HUES48 (cell line): ENCODE results near the gene SKA3.
"Not testable (repeated sequence)": the region's sequence is repeated elsewhere in the genome, so short reads cannot be mapped to it uniquely, and the experiment has no call there.

Experiments used
- H3K27ac ChIP-seq: one replicate; pipeline ENCODE4 v1.7.0; 2013; ENCODE audit warnings: low read depth, low read length, inconsistent platforms
- H3K27me3 ChIP-seq: 2 replicates; pipeline ENCODE4 v1.6.1; 2013; ENCODE audit warnings: mild to moderate bottlenecking, low read length; ENCODE audit not compliant: control insufficient read depth, insufficient read depth
- H3K36me3 ChIP-seq: 2 replicates; pipeline ENCODE4 v1.6.1; 2013; ENCODE audit warnings: low read length; ENCODE audit not compliant: control insufficient read depth, insufficient read depth
- H3K4me1 ChIP-seq: 2 replicates; pipeline ENCODE4 v1.6.1; 2013; ENCODE audit warnings: mild to moderate bottlenecking, low read length; ENCODE audit not compliant: control insufficient read depth, insufficient read depth
- H3K4me3 ChIP-seq: 2 replicates; pipeline ENCODE4 v1.5.1; 2013; ENCODE audit warnings: mild to moderate bottlenecking, low read depth, low read length
- H3K9ac ChIP-seq: 2 replicates; pipeline ENCODE4 v1.6.1; 2013; ENCODE audit warnings: mild to moderate bottlenecking, low read depth, low read length, moderate library complexity
- H3K9me3 ChIP-seq: 2 replicates; pipeline ENCODE4 v1.6.1; 2013; ENCODE audit warnings: low read length; ENCODE audit not compliant: control insufficient read depth, insufficient read depth

SKA3 gene

DNA sequence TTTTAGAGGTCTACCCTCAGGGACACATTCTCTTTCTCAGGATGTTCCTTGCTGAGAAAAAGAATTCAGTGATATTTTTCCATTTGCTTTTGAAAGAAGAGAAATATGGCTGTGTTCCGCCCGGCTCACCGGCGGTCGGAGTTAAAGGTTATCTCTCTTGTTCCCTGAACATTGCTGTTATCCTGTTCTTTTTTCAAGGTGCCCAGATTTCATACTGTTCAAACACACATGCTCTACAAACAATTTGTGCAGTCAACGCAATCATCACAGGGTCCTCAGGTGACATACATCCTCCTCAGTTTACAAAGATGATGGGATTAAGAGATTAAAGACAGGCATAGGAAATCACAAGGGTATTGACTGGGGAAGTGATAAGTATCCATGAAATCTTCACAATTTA is 40.5 kb downstream of the SKA3 start:
- not testable (repeated sequence) for H3K9ac ChIP-seq, H3K27me3 ChIP-seq, H3K9me3 ChIP-seq, H3K4me3 ChIP-seq, H3K36me3 ChIP-seq, H3K4me1 ChIP-seq
- peak overlapping the region; percentile 67 for H3K27ac ChIP-seq

DNA sequence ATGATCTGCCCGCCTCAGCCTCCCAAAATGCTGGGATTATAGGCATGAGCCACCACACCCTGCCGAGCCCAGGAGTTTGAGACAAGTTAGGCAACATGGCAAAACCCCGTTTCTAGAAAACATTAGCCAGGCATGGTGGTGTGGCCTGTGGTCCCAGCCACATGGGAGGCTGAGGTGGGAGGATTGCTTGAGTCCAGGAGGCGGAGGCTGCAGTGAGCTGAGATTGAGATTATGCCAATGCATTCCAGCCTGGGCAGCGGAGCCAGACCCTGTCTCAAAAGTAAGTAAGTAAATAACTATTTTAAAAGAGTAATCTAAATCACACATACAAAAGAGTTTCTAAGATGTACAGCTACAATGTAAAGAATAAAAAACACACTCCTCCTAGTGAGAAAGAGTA is 41.9 kb downstream of the SKA3 start:
- Histone ChIP-seq H3K27ac (no peak overlapping the region), H3K4me1 (peaks cover 2% of the 10 kb centered on the region; the same call in 1 of the 2 replicates), H3K36me3 (no peaks in the 10 kb centered on the region), H3K27me3 (no peaks in the 10 kb centered on the region), H3K9me3 (no peaks in the 10 kb centered on the region), H3K9ac (no peak overlapping the region), H3K4me3 (no peak overlapping the region)

DNA sequence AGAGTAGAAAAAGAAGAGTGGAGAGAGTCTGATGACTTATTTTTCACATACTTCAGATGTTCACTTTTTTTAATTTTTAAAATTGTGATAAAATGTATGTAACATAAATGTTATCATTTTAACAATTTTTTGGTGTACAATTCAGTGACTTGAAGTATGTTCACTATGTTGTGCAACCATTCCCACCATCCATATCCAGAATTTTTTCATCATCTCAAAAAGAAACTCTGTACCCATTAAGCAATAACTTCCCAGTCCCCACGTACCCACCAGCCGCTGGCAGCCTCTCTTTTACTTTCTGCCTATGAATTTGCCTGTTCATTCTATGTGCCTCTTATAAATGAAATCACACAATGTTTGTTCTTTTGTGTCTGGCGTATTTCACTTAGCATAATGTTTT is 43.3 kb downstream of the SKA3 start:
- Histone ChIP-seq H3K27me3 (no peaks in the 10 kb centered on the region), H3K9me3 (no peaks in the 10 kb centered on the region), H3K4me1 (no peaks in the 10 kb centered on the region), H3K27ac (no peak overlapping the region), H3K36me3 (no peaks in the 10 kb centered on the region), H3K4me3 (no peak overlapping the region), H3K9ac (no peak overlapping the region)

- H3K9ac ChIP-seq: no peak overlapping the region
- no peaks in the 10 kb centered on the region for H3K36me3 ChIP-seq
- no peaks in the 10 kb centered on the region for H3K27me3 ChIP-seq
- no peak overlapping the region for H3K27ac ChIP-seq
- no peak overlapping the region for H3K4me3 ChIP-seq
- H3K4me1 ChIP-seq: no peaks in the 10 kb centered on the region; the same call in 1 of the 2 replicates
- no peaks in the 10 kb centered on the region for H3K9me3 ChIP-seq
These were observed 46.2 kb downstream of the SKA3 start for GRCh38 chr13:21130116-21130515.

GRCh38 chr13:21124852-21125251 is 51.5 kb downstream of the SKA3 start:
- no peak overlapping the region for H3K9ac ChIP-seq
- no peak overlapping the region for H3K4me3 ChIP-seq
- no peaks in the 10 kb centered on the region for H3K36me3 ChIP-seq
- no peak overlapping the region for H3K27ac ChIP-seq
- peaks cover 13% of the 10 kb centered on the region for H3K4me1 ChIP-seq
- no peaks in the 10 kb centered on the region for H3K9me3 ChIP-seq
- H3K27me3 ChIP-seq: no peaks in the 10 kb centered on the region

DNA sequence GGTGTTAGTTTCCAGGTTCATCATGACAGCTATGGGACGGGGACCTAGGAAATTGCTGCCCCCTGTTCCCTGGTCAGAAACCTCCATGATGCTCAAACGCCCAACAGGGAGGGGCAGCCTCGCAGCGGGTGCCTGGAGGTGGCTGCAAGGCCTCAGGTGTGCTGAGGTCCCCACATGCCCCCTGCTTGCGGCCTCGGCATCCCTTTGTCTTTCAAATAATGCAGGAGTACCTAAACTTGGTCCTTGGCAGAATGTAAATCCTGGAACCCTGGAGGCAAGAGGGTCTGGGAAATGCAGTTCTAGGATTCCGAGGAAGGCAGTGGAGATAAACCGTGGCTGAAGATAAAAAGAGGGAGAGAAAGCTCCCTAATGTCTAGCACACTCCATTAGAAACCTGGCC is 52.4 kb downstream of the SKA3 start:
- no peak overlapping the region for H3K27ac ChIP-seq
- no peak overlapping the region for H3K9ac ChIP-seq
- H3K4me1 ChIP-seq: peaks cover 13% of the 10 kb centered on the region
- no peaks in the 10 kb centered on the region for H3K27me3 ChIP-seq
- H3K9me3 ChIP-seq: no peaks in the 10 kb centered on the region
- no peak overlapping the region for H3K4me3 ChIP-seq
- H3K36me3 ChIP-seq: no peaks in the 10 kb centered on the region

GRCh38 chr13:21121616-21122015 is 54.7 kb downstream of the SKA3 start:
- Histone ChIP-seq H3K4me1 (peaks cover 13% of the 10 kb centered on the region), H3K9me3 (no peaks in the 10 kb centered on the region; the same call in 1 of the 2 replicates), H3K36me3 (no peaks in the 10 kb centered on the region), H3K27ac (no peak overlapping the region), H3K9ac (no peak overlapping the region), H3K4me3 (no peak overlapping the region), H3K27me3 (no peaks in the 10 kb centered on the region)

DNA sequence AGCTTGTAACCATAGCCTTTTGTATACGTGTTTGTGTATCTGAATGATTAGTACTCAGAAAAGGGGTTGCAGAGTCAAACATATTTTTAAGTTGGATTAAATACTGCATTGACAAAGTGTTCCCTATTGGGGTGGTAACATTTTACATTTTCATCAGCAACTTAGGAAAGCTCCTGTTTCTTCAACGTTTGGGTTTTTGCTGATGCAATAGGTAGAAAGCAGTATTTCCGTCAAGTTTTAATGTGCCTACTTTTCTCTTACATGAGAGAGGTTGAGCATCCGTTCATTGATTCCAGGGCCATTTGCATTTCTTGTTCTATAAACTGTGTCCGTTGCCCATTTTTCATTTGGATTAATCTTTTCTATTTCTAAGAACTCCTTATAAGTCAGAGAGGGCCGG is 56.2 kb downstream of the SKA3 start:
- peaks cover 13% of the 10 kb centered on the region for H3K4me1 ChIP-seq

DNA sequence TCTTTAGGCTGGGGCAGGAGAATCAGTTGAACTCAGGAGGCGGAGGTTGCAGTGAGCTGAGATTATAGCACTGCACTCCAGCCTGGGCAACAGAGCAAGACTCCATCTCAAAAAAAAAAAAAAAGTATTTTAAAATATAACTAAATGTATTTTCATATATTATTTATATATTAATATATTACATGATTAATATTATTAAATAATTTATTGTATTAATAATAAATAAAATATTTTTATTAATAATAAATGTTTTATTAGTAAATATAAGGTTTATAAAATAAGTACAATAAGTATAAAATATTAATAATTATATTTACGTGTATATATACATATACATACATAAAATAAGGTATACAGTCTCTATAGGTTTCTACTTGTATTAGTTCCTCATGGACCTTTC is 56.8 kb downstream of the SKA3 start:
- Histone ChIP-seq H3K36me3 (no peaks in the 10 kb centered on the region), H3K27me3 (no peaks in the 10 kb centered on the region), H3K9ac (no peak overlapping the region), H3K9me3 (no peaks in the 10 kb centered on the region; the same call in 1 of the 2 replicates), H3K4me3 (no peak overlapping the region), H3K27ac (no peak overlapping the region), H3K4me1 (peaks cover 12% of the 10 kb centered on the region)

More for the DNA sequence above, 56.2 kb downstream of the SKA3 start:
- H3K27me3 ChIP-seq: no peaks in the 10 kb centered on the region
- H3K27ac ChIP-seq: no peak overlapping the region
- H3K4me3 ChIP-seq: no peak overlapping the region
- H3K9me3 ChIP-seq: no peaks in the 10 kb centered on the region; the same call in 1 of the 2 replicates
- H3K36me3 ChIP-seq: no peaks in the 10 kb centered on the region
- no peak overlapping the region for H3K9ac ChIP-seq

DNA sequence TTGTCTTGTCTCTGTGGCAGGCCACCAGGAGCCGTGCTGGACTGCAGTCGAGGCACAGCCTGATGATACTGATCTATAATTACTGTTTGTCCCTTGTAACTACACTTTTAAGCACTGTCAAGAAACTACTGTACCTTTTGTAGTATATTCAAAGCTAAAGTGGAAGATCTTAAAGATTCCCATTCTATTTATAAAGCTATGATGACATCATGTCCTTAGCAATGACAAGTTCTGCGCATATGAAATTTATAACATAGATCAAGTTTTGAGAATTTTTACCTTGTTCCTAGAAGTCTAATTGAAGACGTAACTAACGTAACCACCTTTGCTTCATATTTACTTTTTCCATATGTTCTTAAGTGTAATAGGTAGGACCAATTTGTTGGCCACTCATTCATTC is 58.2 kb downstream of the SKA3 start:
- Histone ChIP-seq H3K9ac (no peak overlapping the region), H3K4me1 (peaks cover 7% of the 10 kb centered on the region; the same call in 1 of the 2 replicates), H3K27me3 (no peaks in the 10 kb centered on the region), H3K36me3 (no peaks in the 10 kb centered on the region), H3K4me3 (no peak overlapping the region), H3K27ac (no peak overlapping the region), H3K9me3 (no peaks in the 10 kb centered on the region; the same call in 1 of the 2 replicates)

DNA sequence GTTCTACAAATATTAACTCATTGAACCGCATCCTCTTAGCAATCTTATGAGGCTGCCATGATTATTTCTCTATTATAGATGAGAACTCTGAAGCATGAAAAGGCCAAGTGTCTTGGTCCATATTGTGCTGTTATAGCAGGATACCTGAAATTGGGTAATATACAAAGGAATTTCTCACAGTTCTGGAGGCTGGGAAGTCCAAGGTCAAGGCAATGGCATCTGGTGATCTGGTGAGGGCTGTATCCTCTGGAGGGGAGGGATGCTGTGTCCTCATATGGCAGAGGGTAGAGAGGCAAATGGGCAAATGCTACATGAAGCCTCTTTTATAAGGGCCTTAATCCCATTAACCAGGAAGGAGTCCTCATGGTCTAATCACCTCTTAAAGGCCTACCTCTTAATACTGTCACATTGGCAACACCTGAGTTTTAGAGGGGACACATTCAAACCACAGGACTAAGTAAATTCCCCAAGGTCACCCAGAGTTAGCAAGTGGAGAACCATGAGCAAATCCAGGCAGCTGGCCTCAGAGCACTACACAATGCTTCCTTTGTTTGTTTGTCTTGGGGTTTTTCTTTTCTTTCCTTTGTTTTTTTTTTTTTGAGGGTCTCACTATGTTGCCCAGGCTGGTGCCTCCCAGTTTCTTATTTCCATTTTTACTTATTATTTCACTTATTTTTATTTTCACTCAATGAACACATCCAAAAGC is 59.1 kb downstream of the SKA3 start:
- Histone ChIP-seq H3K4me1 (peaks cover 5% of the 10 kb centered on the region; the same call in 1 of the 2 replicates), H3K9ac (no peak overlapping the region), H3K36me3 (no peaks in the 10 kb centered on the region), H3K27ac (no peak overlapping the region), H3K27me3 (no peaks in the 10 kb centered on the region), H3K9me3 (no peaks in the 10 kb centered on the region; the same call in 1 of the 2 replicates), H3K4me3 (no peak overlapping the region)
